ENCODE data around the gene PRICKLE2.

The PRICKLE2 gene

GRCh38 chr3:64247991-64248646 is 22.9 kb upstream of the PRICKLE2 start:
- TF ChIP-seq ZNF70 (CRISPR knock-in tag; IDR thresholded peaks at IDR 0.05) = no peak
- TF ChIP-seq CSRNP3 (CRISPR knock-in tag; IDR thresholded peaks at IDR 0.05) = no peak
- TF ChIP-seq ZC3H10 (CRISPR knock-in tag; IDR thresholded peaks at IDR 0.05) = no peak
- TF ChIP-seq ISL1 (CRISPR knock-in tag; IDR thresholded peaks at IDR 0.05) = no peak
- no peak for TF ChIP-seq ARNTL (CRISPR knock-in tag; IDR thresholded peaks at IDR 0.05; ENCODE audit: borderline replicate concordance, low read depth)
- no peak for TF ChIP-seq PATZ1 (CRISPR knock-in tag; IDR thresholded peaks at IDR 0.05; ENCODE audit: borderline replicate concordance)
- TF ChIP-seq ZNF565 (CRISPR knock-in tag; conservative IDR thresholded peaks at IDR 0.05; ENCODE audit: low read depth) = no peak
- TF ChIP-seq TOX (CRISPR knock-in tag; IDR thresholded peaks at IDR 0.05; ENCODE audit: borderline replicate concordance) = no peak
- no peak for TF ChIP-seq SNAI2 (CRISPR knock-in tag; IDR thresholded peaks at IDR 0.05)
- no peak for TF ChIP-seq CSDC2 (CRISPR knock-in tag; IDR thresholded peaks at IDR 0.05)
- TF ChIP-seq ZFP30 (CRISPR knock-in tag; IDR thresholded peaks at IDR 0.05) = no peak
- ATAC-seq = no peak

GRCh38 chr3:64244011-64244942 is 19.0 kb upstream of the PRICKLE2 start:
- ATAC-seq = peak; percentile 76
- no peak for TF ChIP-seq ARNTL (CRISPR knock-in tag; IDR thresholded peaks at IDR 0.05; ENCODE audit: borderline replicate concordance, low read depth)
- TF ChIP-seq ZNF70 (CRISPR knock-in tag; IDR thresholded peaks at IDR 0.05) = no peak
- TF ChIP-seq ZFP3 (CRISPR knock-in tag; IDR thresholded peaks at IDR 0.05) = no peak
- TF ChIP-seq SNAI2 (CRISPR knock-in tag; IDR thresholded peaks at IDR 0.05) = no peak
- TF ChIP-seq GLIS3 (CRISPR knock-in tag; IDR thresholded peaks at IDR 0.05) = no peak
- TF ChIP-seq CSRNP3 (CRISPR knock-in tag; IDR thresholded peaks at IDR 0.05) = no peak
- no peak for TF ChIP-seq ESRRG (CRISPR knock-in tag; IDR thresholded peaks at IDR 0.05)
- no peak for TF ChIP-seq ISL1 (CRISPR knock-in tag; IDR thresholded peaks at IDR 0.05)

GRCh38 chr3:64242435-64242834 is 17.2 kb upstream of the PRICKLE2 start:
- TF ChIP-seq RARB (CRISPR knock-in tag; IDR thresholded peaks at IDR 0.05) = no peak
- TF ChIP-seq PATZ1 (CRISPR knock-in tag; IDR thresholded peaks at IDR 0.05; ENCODE audit: borderline replicate concordance) = no peak
- no peak for TF ChIP-seq PPARA (CRISPR knock-in tag; IDR thresholded peaks at IDR 0.05; ENCODE audit: borderline replicate concordance)
- TF ChIP-seq TOX (CRISPR knock-in tag; IDR thresholded peaks at IDR 0.05; ENCODE audit: borderline replicate concordance) = no peak
- no peak for TF ChIP-seq CREB5 (CRISPR knock-in tag; IDR thresholded peaks at IDR 0.05; ENCODE audit: low read depth)
- no peak for TF ChIP-seq POU6F1 (CRISPR knock-in tag; IDR thresholded peaks at IDR 0.05; ENCODE audit: borderline replicate concordance, low read depth)
- TF ChIP-seq TSHZ2 (CRISPR knock-in tag; IDR thresholded peaks at IDR 0.05) = no peak
- no peak for TF ChIP-seq ZC3H10 (CRISPR knock-in tag; IDR thresholded peaks at IDR 0.05)
- no peak for TF ChIP-seq SNAI2 (CRISPR knock-in tag; IDR thresholded peaks at IDR 0.05)
- TF ChIP-seq ESRRG (CRISPR knock-in tag; IDR thresholded peaks at IDR 0.05) = no peak
- TF ChIP-seq CSRNP3 (CRISPR knock-in tag; IDR thresholded peaks at IDR 0.05) = no peak
- ATAC-seq = no peak

Data from SK-N-SH treated with all-trans-retinoic acid at 6 μM for 48 hours (cell line).